ENCODE measurements around the gene P2RY2.

- TF ChIP-seq EZH2phosphoT487 (IDR thresholded peaks at IDR 0.05; ENCODE audit: borderline replicate concordance, low read depth) (no peak), CTCF (IDR thresholded peaks at IDR 0.05) (no peak), POLR2AphosphoS5 (IDR thresholded peaks at IDR 0.05; ENCODE audit: low read depth, low read length) (no peak), GATA2 (CRISPR knock-in tag; IDR thresholded peaks at IDR 0.05) (no peak), REST (IDR thresholded peaks at IDR 0.05; ENCODE audit: low read depth, low read length) (no peak), TAF1 (IDR thresholded peaks at IDR 0.05; ENCODE audit: borderline replicate concordance, low read depth, low read length) (no peak), RAD21 (IDR thresholded peaks at IDR 0.05; ENCODE audit: low read length) (no peak), MAX (IDR thresholded peaks at IDR 0.05; ENCODE audit: low read depth) (no peak)
These were observed 1.6 kb downstream of the P2RY2 start for GRCh38 chr11:73219396-73220285.
